ENCODE data around the gene MDGA2. TPM values are rescaled to one million over a fixed set of nuclear protein-coding genes. Genes with fewer than 3 reads are reported as not detected.

The MDGA2 gene
- total and polyA plus RNA-seq, 12 donors: 0.05 to 0.15 TPM; not detected in 10

DNA sequence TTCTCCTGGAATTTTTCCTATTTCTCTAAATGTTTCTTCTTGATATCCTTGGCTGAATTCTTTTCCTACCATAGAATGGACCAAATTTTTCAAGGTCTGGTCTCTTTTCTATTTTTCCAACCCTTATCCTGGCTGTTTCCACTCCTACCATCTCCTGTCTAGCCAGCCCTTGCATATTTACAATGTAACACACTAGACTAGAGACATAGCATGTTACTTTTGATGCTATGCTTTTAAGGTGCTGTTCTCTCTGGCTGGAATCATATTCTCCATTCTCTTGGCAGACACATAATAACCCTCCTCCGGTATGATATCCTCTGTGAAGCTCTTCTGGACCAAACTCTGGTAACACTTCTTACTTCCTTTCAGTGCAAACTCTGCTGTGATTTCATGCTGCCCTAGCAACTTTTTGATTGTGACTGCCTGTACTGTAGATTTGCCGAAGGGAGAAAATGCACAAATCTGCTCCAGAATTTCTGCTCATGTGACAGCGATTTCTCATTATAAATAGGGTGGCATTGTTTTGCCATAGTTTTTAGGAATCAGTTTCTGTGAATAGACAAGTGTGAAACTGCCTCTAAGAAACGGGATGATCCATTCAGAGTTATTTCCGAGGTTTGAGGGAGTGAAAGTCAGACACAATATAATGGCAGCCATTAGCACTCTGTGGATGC lies 284.4 kb downstream of the MDGA2 start:
- TF ChIP-seq, protein P1, sequence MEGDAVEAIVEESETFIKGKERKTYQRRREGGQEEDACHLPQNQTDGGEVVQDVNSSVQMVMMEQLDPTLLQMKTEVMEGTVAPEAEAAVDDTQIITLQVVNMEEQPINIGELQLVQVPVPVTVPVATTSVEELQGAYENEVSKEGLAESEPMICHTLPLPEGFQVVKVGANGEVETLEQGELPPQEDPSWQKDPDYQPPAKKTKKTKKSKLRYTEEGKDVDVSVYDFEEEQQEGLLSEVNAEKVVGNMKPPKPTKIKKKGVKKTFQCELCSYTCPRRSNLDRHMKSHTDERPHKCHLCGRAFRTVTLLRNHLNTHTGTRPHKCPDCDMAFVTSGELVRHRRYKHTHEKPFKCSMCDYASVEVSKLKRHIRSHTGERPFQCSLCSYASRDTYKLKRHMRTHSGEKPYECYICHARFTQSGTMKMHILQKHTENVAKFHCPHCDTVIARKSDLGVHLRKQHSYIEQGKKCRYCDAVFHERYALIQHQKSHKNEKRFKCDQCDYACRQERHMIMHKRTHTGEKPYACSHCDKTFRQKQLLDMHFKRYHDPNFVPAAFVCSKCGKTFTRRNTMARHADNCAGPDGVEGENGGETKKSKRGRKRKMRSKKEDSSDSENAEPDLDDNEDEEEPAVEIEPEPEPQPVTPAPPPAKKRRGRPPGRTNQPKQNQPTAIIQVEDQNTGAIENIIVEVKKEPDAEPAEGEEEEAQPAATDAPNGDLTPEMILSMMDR (IDR thresholded peaks at IDR 0.05): no peak
- H3K9me3 ChIP-seq: no peaks in the 10 kb centered on the region
- H3K27ac ChIP-seq: no peak overlapping the region
- WGBS, 2 donors: 67 to 75% methylated on average over 5 of the region's 5 CpGs
- no peaks in the 10 kb centered on the region for H3K36me3 ChIP-seq
- no peak overlapping the region for H3K4me3 ChIP-seq
- peaks cover 0 to 7% (median 0%) of the 10 kb centered on the region in 9 donors for H3K4me1 ChIP-seq
- H3K27me3 ChIP-seq: no peaks in the 10 kb centered on the region
- DNase-seq (no peak), ATAC-seq (no peak)
- intact Hi-C loops (cut with DNase I): no loop called here

DNA sequence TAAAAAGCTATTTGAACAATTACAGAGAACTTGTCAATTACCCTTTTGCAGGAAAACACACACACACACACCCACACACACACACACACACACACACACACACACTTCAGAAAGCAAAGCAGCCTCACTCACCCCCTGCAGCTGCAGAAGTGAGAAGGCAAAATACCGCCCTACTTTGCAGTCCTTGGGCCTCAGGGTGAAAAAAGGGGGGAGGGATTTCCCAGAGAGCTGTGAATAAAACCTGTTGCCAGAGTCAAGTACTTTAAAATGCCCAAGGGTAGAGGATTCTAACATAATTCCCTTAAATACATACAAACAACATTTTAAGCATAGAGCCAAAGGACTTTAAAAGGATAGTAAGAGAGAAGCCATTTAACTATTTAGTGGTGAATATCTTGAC lies 285.9 kb downstream of the MDGA2 start:
- TF ChIP-seq, protein P1 (IDR thresholded peaks at IDR 0.05): no peak
- H3K36me3 ChIP-seq: no peaks in the 10 kb centered on the region
- DNase-seq (no peak), ATAC-seq (no peak)
- H3K4me1 ChIP-seq: peaks cover 0 to 7% (median 0%) of the 10 kb centered on the region in 9 donors
- no peaks in the 10 kb centered on the region for H3K27me3 ChIP-seq
- WGBS, 2 donors: 48 to 52% methylated on average over 1 of the region's 1 CpG
- H3K4me3 ChIP-seq: no peak overlapping the region
- intact Hi-C loops (cut with DNase I): no loop called here
- no peaks in the 10 kb centered on the region for H3K9me3 ChIP-seq
- H3K27ac ChIP-seq: no peak overlapping the region

DNA sequence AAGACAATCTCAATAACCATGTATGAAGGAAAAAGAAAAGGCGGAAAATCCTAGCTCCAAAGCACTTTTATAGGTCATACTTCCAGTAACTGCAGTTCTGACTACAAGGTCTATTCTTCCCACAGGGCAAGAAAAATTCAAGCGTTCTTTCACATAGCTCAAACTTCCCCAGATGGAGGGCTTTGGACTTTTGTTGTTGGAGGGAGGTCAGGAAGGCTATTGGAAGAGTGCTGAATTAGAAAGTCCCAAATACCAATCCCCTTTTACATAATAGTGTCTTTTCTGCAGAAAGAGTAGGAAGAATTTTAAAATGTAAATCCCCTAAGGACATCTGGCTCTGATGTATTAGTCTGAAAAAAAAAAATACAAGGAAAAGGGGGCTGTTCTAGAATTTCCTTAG lies 309.4 kb downstream of the MDGA2 start:
- DNase-seq (no peak), ATAC-seq (no peak)
- H3K4me3 ChIP-seq: no peak overlapping the region
- peaks cover 0 to 6% (median 0%) of the 10 kb centered on the region in 11 donors for H3K9me3 ChIP-seq
- intact Hi-C loops (cut with DNase I): no loop called here
- no peaks in the 10 kb centered on the region for H3K4me1 ChIP-seq
- no peaks in the 10 kb centered on the region for H3K27me3 ChIP-seq
- no peak overlapping the region for H3K27ac ChIP-seq
- WGBS, 2 donors: 67 to 68% methylated on average over 2 of the region's 2 CpGs
- TF ChIP-seq, protein P1 (IDR thresholded peaks at IDR 0.05): no peak
- no peaks in the 10 kb centered on the region for H3K36me3 ChIP-seq

DNA sequence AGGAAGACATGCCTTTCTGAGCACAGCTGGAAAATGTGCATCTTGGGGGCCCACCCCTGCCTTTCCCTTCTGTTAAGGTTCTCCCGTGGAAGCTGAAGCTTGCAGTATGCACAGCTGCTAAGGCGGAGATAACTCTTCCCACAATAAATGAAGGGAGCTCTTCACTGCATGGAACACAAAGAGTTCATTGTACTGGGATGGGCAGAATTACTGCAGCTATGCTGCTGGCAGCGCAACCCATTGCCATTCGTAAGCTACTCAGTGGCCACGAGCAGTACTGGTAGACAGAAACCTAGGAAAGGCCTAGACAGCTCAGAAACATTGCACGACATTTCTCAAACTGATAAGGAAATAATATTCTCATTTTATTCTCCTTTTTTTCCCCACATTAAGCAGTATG lies 310.2 kb downstream of the MDGA2 start:
- Histone ChIP-seq H3K27me3 (no peaks in the 10 kb centered on the region), H3K27ac (no peak overlapping the region), H3K36me3 (no peaks in the 10 kb centered on the region), H3K4me3 (no peak overlapping the region), H3K4me1 (no peaks in the 10 kb centered on the region), H3K9me3 (peaks cover 0 to 7% (median 0%) of the 10 kb centered on the region in 11 donors)
- WGBS, 2 donors: 73 to 83% methylated on average over 6 of the region's 6 CpGs
- ATAC-seq (no peak), DNase-seq (no peak)
- intact Hi-C loops (cut with DNase I): no loop called here
- TF ChIP-seq, protein P1 (IDR thresholded peaks at IDR 0.05): no peak
